ENCODE results near the gene GZF1.

GZF1 gene

DNA sequence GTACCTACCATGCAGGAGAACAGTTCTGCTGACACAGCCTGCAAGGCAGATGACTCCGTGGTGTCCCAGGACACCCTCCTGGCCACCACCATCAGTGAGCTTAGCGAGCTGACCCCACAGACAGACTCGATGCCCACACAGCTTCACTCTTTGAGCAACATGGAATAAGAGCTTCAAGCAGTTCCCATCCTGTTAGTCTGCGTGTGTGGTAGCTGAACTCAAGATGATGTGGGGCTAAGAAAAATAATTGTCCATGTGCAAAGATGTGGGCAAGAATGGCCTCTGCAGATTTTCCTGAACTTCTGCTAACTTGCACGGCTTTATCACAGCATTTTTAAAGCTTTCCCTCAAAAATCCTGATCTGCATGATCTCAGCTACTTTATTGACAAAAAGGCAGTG lies 8.3 kb downstream of the GZF1 start:
- DNase-seq = no peak

DNA sequence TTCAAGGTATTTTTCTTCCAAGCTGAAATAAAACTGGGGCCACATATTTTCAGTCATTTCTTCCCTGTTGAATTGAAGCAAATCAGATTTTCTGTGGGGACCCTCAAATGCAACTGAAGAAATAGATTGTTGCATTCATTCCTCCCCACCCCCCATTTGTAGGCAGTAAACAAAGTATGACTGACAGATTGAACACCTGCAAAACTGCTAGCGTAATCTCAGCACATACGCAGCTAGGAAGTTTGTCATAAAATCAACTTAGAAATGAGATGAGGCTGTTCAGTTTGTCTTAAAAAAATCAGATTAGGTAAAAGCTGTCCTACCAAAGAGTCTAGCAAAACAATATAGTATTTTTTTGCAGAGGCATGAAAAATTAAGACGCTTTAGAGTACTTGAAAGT lies 8.9 kb downstream of the GZF1 start:
- no peak for DNase-seq

DNA sequence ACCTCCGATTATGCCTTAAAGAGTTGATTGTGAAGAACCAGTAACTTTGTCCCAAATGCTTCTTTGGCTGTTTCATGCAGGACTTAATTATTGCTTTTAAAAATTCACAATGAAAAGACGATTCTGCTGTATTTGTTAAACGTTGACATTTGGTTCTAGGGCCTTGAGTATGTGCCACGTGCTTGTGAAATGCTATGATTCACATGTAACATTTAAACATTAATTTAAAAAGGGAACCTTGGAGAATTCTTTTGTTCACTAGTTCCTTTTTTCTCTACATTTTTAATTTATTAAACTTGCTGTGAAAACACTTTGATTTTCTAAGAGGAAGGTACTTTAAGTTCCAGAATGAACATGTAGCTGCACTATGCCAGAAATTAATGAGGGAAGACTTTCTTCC lies 9.5 kb downstream of the GZF1 start:
- DNase-seq = no peak

DNA sequence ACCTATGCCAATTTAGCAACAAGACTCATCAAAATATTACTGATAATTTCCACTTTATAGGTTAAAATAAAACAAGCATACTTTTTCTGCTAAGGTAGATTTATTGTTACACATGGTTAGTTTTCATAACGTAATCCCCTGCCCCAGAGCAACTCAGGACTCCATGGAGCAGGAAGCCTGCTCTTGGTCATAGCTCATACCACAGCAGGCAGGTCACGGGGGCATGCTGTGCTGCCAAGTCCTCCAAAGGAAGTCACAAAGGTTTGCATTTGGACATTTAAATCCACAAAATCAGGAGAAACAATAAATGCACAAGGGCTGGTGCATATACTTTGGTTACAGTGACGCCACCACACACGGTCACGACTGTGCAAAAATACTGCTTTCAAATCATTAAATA lies 12.5 kb downstream of the GZF1 start:
- no peak for DNase-seq

- no peak for DNase-seq
Observed at GRCh38 chr20:23375827-23376226, 13.8 kb downstream of the GZF1 start.

DNA sequence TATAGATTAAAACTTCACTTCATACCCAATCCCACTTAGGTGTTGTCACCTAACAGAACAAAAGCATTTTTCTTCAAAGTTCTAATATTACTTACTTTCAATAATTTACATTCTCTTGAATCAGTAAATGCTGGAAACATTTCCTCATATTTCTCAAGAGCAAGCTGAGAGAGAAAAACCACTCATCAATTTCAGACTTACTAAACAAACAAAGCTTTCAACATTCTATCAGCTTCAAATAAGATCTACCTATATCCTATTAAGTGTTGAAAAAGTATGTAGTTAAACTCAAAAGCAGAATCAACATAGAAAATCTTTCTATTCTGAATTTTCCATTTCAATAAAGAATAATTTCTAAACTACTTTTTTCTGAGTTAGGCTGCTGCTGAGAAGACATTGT lies 17.8 kb downstream of the GZF1 start:
- no peak for DNase-seq

DNA sequence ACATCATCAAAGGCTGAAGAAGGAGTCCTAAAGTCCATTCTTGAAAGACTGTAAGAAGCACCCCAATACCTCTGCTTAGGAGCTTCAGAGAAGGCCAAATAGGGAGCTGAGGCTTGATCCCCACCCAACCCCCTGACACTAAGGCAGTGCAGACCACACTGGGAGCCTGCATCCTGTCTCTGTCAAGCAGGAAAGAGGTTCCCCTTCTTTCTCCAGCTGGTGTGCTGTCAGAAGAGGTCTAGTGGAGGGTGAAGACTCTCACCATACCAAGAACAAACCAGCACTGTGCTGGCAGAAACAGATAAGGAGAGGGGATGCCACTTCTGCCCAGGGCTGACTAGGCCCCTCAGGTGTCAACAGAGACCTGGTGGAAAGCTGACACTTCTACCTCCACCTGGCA lies 19.9 kb downstream of the GZF1 start:
- DNase-seq = no peak

DNA sequence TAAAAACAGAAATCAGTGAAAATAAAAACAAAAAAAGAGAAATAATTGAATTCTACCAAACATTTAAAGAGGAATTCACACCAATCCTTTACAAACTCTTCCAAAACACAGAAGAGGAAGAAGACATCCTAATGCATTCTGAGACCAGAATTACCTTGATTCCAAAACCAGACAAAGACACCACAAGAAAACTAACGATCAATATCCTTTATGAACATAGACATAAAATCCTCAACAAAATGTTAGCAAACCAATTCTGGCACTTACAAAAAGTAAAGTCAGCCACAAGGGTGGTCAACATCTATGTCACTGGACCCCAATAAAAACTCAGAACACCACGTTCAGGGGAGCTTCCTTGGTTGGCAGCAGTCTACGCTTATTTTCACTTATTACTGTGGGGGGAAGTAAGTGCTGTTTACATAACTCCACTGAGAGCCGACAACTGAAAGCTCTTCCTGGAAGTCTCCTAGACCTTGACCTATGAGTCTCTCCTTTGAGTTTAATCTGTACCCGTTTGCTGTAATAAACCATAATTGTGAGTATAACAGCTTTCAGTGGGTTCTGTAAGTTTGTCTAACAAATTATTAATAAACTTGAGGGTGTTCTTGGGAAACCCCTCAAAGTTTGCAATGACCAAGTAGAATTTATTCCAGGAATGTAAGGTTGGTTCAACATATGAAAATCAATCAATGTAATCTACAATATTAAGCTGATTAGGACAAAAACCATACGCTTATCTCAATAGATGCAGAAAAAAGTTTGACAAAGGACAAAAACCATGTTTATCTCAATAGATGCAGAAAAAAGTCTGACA lies 24.5 kb downstream of the GZF1 start:
- no peak for DNase-seq

DNA sequence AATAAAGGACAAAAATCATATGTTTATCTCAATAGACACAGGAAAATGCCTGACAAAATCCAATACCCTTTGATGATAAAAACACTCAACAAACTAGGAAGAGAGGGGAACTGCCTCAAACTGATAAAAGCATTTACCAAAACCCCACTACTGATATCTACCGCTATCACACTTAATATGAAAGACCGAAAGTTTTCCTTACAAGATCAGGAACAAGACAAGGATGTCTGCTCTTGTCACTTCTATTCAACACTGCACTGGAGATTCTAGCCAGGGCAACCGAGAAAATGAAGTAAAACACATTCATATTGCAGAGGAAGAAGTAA lies 25.1 kb downstream of the GZF1 start:
- no peak for DNase-seq

GRCh38 chr20:23390091-23390774 lies 28.3 kb downstream of the GZF1 start:
- DNase-seq = no peak

- DNase-seq = no peak
Observed at GRCh38 chr20:23391707-23392310, 29.8 kb downstream of the GZF1 start.

DNA sequence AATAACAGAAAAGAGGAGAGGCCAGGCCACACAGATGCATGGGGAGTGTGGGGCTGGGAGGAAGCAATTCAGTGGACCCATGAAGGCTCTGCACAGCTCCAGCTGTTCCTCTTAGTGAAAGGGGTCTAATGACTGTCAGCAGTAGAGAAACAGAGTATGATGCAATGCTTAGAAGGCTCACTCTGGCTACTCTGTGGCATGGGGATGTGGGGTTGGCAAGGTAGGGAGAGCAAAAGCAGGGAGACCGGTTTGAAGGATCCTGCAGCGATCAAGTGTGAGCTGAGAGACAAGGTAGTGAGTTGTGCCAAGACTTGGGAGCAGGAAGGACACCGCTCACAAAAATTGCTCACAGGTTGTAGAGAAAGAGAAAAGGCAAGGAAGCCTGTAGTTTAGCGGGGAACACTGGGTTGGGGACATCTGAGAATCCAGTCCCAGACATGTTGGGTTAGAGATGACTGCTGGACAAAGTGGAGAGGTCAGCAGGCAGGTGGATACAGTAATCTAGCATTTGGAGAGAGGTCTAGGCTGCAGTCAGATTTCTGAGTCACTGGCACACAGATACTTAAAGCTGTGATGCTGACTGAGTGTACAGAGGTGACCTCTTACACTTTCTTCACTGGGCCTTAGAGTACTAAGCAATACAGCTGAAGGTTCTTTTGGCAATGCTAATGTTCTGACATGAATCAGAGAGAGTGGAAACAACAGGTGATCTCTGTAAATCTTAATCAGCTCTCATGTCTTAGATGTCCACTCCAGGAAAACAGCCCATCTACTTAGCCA lies 32.2 kb downstream of the GZF1 start:
- no peak for DNase-seq

GRCh38 chr20:23396950-23397627 lies 35.1 kb downstream of the GZF1 start:
- no peak for DNase-seq

DNA sequence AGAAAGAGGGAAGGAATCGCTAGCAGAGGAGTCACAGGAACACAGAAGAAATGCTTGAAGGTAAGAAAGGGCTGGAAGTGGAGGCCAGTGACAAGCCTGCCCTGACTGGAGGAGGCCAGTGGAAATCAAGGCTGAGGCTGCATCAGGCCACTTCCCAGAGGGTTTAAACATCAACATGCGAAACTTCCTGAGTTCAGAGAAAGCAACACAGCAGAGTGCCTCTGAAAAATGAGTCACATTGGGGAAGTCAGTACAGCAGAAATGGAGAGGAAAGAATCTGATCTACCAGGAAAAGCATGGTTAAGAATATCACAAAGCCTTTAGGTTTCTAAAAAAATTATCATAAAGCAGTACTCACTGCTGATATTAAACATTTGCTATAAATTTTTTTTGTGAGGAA lies 36.0 kb downstream of the GZF1 start:
- DNase-seq = no peak

DNA sequence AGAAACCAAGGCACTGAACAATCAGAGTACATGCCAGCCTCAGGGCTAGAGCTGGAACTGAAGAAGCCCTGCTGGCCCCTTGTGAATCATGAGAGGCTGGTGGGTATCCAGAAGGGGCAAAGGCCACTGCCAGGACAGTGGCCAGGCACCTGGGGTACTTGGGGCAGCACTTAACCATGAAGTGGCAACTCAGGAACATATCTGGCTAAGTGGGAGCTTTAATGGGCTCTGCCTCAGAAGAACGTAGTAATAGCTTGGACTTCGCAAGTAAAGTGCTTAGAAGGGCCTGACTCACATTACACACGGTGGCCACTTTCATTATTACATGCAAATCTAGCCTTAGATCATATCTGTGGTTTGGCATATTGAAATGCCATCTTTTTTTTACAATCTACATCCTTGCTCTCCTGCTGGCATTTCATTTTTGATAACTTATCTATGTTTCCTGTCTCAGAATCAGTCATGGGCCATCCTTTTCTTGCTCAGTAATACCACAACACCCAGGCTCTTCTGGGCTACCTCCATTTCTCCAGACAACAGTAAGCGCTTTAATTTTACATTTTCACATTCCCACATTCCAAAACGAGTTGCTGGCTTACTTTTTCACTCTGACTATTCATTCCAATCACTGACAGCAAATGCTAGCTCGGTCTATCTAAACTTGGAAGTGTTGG lies 37.7 kb downstream of the GZF1 start:
- DNase-seq = no peak

DNA sequence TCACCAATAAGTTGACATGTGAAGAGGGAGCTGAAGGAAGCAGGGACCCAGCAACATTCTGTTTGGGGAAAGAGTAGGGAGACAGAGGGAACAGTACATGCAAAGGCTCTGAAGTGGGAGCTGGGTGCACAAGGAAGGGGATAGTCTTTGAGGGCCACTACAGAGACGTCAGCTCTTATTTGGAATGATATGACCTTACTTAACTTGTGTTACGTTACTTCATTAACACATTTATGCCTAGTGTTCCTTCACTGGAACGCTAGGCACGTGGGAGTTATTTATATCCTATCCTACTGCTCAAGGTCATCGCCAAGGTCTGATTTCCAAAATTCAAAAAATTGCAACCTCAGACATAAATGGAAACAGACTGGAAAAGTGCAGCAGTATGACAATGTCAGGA lies 39.1 kb downstream of the GZF1 start:
- DNase-seq = no peak

- DNase-seq = no peak
Observed at GRCh38 chr20:23403751-23404150, 41.8 kb downstream of the GZF1 start.

DNA sequence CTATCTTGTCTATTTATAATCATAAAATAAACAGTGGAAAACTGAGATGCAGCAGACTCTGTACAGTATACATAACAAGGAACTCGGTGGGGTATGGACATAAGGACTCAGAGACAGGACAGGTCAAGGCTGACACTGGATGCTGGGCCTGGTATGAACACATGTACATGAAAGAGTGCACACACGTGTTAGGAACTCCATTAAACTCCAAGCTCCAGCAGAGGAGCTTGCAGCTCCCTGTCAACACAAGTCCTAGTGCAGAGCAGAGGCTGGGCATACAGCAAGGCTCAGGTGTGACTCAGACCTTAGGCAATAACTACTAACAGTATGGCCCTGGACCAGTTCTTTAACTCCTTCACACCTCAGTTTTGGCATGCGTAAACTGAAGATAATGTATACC lies 42.2 kb downstream of the GZF1 start:
- no peak for DNase-seq

DNA sequence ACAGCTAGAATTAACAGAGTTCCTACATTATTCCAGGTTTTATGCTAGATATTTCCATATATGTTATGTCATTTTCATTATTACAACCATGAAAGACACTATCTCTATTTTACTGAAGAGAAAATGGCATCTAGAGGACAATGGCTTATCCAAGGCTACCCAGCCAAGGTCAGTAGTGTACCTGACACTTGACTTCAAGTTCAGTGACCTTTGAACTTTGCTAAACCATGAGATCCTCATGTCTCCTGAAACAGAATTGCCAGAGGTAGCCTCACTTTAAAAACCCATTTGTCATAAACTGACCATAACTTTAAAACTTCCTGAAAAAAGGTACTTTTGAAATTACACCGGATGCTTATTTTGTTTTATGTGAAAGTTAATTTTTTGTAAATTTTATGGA lies 44.9 kb downstream of the GZF1 start:
- DNase-seq = no peak

GRCh38 chr20:23407781-23408464 lies 45.9 kb downstream of the GZF1 start:
- DNase-seq = no peak

DNA sequence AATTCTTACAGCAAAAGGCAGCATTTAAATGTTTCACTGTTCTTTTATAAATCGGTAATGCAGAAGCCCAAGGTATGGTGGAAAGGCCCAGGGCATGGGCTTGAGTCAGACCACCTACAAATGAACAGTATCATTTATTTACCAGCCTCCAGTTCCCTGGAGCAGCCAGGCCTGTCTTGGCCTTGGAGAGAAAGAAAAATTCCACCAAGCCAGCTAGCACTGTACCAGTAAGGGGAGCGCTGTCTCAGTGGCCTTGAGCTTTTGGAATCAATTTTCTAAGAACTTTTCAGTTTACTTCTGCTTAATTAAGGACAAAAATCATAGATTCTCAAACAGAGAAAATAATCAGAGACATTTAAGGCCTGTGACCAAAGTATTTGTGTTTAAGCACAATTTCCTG lies 47.0 kb downstream of the GZF1 start:
- DNase-seq = no peak

DNA sequence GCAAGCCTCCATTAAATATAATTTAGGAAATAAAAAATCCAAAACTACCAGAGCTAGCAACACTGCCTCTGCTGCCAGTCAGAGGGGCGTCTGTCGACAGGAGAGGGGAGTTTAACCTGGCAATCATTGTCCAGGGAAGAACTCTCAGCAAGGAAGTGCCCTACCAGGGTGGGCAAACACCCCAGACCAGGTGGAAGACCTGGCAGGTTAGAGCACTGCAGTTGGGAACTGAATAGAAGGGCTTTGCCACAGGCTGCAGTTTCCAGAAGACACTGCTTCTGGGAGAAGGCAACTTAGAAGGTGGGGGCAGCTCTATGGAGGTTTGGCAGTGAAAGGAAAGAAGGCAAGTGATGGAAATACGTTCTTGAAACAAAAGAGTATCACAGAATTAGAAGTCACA lies 47.8 kb downstream of the GZF1 start:
- no peak for DNase-seq

Measured in activated CD4-positive, alpha-beta T cell treated with anti-CD3 and anti-CD28 coated beads, Interleukin-2, amount 50 U/mL, for 48 hours (primary cell).